NCI-H446 treated with DMSO at 0.1 percent for 48 hours (cell line): ENCODE data around the gene SARNP.
"Not testable (repeated sequence)": the region's sequence is repeated elsewhere in the genome, so short reads cannot be mapped to it uniquely, and the experiment has no call there.

Source experiments
- DNase-seq: peaks from one replicate; lab custom pipeline; 2025; lab: John Stamatoyannopoulos, UW

SARNP gene

GRCh38 chr12:55795950-55796349 lies 21.6 kb downstream of the SARNP start:
- DNase-seq: no peak

GRCh38 chr12:55789893-55790292 lies 27.6 kb downstream of the SARNP start:
- no peak for DNase-seq

- no peak for DNase-seq
Measured at GRCh38 chr12:55789171-55789570, 28.4 kb downstream of the SARNP start.

- no peak for DNase-seq
Measured at GRCh38 chr12:55788546-55788945, 29.0 kb downstream of the SARNP start.

GRCh38 chr12:55780685-55781084 lies 36.8 kb downstream of the SARNP start:
- DNase-seq: no peak

- DNase-seq: no peak
Measured at GRCh38 chr12:55777856-55778255, 39.7 kb downstream of the SARNP start.

- no peak for DNase-seq
Measured at GRCh38 chr12:55771736-55772135, 45.8 kb downstream of the SARNP start.

- no peak for DNase-seq
Measured at GRCh38 chr12:55767156-55767555, 50.4 kb downstream of the SARNP start.

- no peak for DNase-seq
Measured at GRCh38 chr12:55765736-55766290, 51.7 kb downstream of the SARNP start.

GRCh38 chr12:55762646-55763045 lies 54.9 kb downstream of the SARNP start:
- DNase-seq: no peak

- DNase-seq: no peak
Measured at GRCh38 chr12:55760663-55761062, 56.9 kb downstream of the SARNP start.

GRCh38 chr12:55758575-55758974 lies 58.9 kb downstream of the SARNP start:
- not testable (repeated sequence) for DNase-seq

- DNase-seq: no peak
Measured at GRCh38 chr12:55757701-55758100, 59.8 kb downstream of the SARNP start.

GRCh38 chr12:55755246-55755645 lies 62.3 kb downstream of the SARNP start:
- no peak for DNase-seq

GRCh38 chr12:55748230-55748993 lies 69.1 kb downstream of the SARNP start:
- DNase-seq: no peak

GRCh38 chr12:55746913-55747231 lies 70.7 kb downstream of the SARNP start:
- no peak for DNase-seq

- no peak for DNase-seq
Measured at GRCh38 chr12:55746174-55746912, 71.2 kb downstream of the SARNP start.

- no peak for DNase-seq
Measured at GRCh38 chr12:55745361-55746173, 72.0 kb downstream of the SARNP start.

- DNase-seq: no peak
Measured at GRCh38 chr12:55744340-55745030, 73.0 kb downstream of the SARNP start.

GRCh38 chr12:55743406-55744339 lies 73.9 kb downstream of the SARNP start:
- DNase-seq: no peak
